ENCODE data around the gene SLC9A3.

The SLC9A3 gene

GRCh38 chr5:438481-438981 lies 85.7 kb downstream of the SLC9A3 start:
- Mint-ChIP-seq H3K9me3 (no peaks in the 10 kb centered on the region), H3K36me3 (peaks cover 3% of the 10 kb centered on the region), H3K27me3 (no peaks in the 10 kb centered on the region), H3K4me1 (peaks cover 21% of the 10 kb centered on the region), H3K4me3 (no peak overlapping the region), H3K27ac (no peak overlapping the region)
- CTCF ChIA-PET = interaction anchor here (1.1 to 1.8 kb wide), 2 partner anchors 10 to 250 kb away, joined by 3 to 4 read pairs; no protein-coding TSS in a partner anchor
- peak; percentile 15 for DNase-seq

- Mint-ChIP-seq H3K36me3 (no peaks in the 10 kb centered on the region), H3K4me1 (peaks cover 15% of the 10 kb centered on the region), H3K27me3 (no peaks in the 10 kb centered on the region), H3K9me3 (no peaks in the 10 kb centered on the region), H3K4me3 (no peak overlapping the region), H3K27ac (no peak overlapping the region)
- CTCF ChIA-PET = interaction anchor here (1.1 to 1.8 kb wide), 4 partner anchors 9 to 249 kb away, joined by 3 to 4 read pairs (median 4); no protein-coding TSS in a partner anchor
- no peak for DNase-seq
Measured at GRCh38 chr5:437281-437771, 86.9 kb downstream of the SLC9A3 start.

- CTCF ChIA-PET = interaction anchor here (1.1 to 1.8 kb wide), 3 partner anchors 10 to 248 kb away, joined by 3 to 4 read pairs (median 4); no protein-coding TSS in a partner anchor
- Mint-ChIP-seq H3K36me3 (no peaks in the 10 kb centered on the region), H3K9me3 (no peaks in the 10 kb centered on the region), H3K4me1 (peaks cover 8% of the 10 kb centered on the region), H3K27me3 (no peaks in the 10 kb centered on the region), H3K27ac (no peak overlapping the region), H3K4me3 (no peak overlapping the region)
- DNase-seq = no peak
Measured at GRCh38 chr5:436641-436975, 87.6 kb downstream of the SLC9A3 start.

GRCh38 chr5:435961-436640 lies 88.1 kb downstream of the SLC9A3 start:
- H3K36me3 Mint-ChIP-seq = no peaks in the 10 kb centered on the region
- H3K27me3 Mint-ChIP-seq = no peaks in the 10 kb centered on the region
- peaks cover 7% of the 10 kb centered on the region for H3K4me1 Mint-ChIP-seq
- CTCF ChIA-PET = interaction anchor here (0.8 to 1.7 kb wide), 4 partner anchors 10 to 120 kb away, joined by 3 to 6 read pairs (median 4); no protein-coding TSS in a partner anchor
- no peak for DNase-seq
- no peak overlapping the region for H3K4me3 Mint-ChIP-seq
- H3K9me3 Mint-ChIP-seq = no peaks in the 10 kb centered on the region
- no peak overlapping the region for H3K27ac Mint-ChIP-seq

GRCh38 chr5:435156-435790 lies 89.0 kb downstream of the SLC9A3 start:
- no peaks in the 10 kb centered on the region for H3K27me3 Mint-ChIP-seq
- no peak for DNase-seq
- CTCF ChIA-PET = interaction anchor here (0.6 to 1.7 kb wide), 4 partner anchors 11 to 260 kb away, joined by 3 to 6 read pairs (median 4); no protein-coding TSS in a partner anchor
- H3K36me3 Mint-ChIP-seq = no peaks in the 10 kb centered on the region
- no peak overlapping the region for H3K27ac Mint-ChIP-seq
- no peak overlapping the region for H3K4me3 Mint-ChIP-seq
- peaks cover 6% of the 10 kb centered on the region for H3K4me1 Mint-ChIP-seq
- no peaks in the 10 kb centered on the region for H3K9me3 Mint-ChIP-seq

- Mint-ChIP-seq H3K27ac (no peak overlapping the region), H3K4me3 (no peak overlapping the region), H3K36me3 (no peaks in the 10 kb centered on the region), H3K27me3 (no peaks in the 10 kb centered on the region), H3K9me3 (no peaks in the 10 kb centered on the region), H3K4me1 (peaks cover 5% of the 10 kb centered on the region)
- CTCF ChIA-PET = interaction anchor here (0.9 to 1.7 kb wide), 3 partner anchors 12 to 118 kb away, joined by 3 to 6 read pairs (median 3); no protein-coding TSS in a partner anchor
- no peak for DNase-seq
Measured at GRCh38 chr5:434443-435146, 89.7 kb downstream of the SLC9A3 start.

GRCh38 chr5:433836-434235 lies 90.4 kb downstream of the SLC9A3 start:
- peaks cover 5% of the 10 kb centered on the region for H3K4me1 Mint-ChIP-seq
- H3K27me3 Mint-ChIP-seq = no peaks in the 10 kb centered on the region
- no peak for DNase-seq
- H3K4me3 Mint-ChIP-seq = no peak overlapping the region
- no peak overlapping the region for H3K27ac Mint-ChIP-seq
- no peaks in the 10 kb centered on the region for H3K36me3 Mint-ChIP-seq
- CTCF ChIA-PET = interaction anchor here (0.9 to 1.3 kb wide), 2 partner anchors 13 to 116 kb away, joined by 3 read pairs; no protein-coding TSS in a partner anchor
- no peaks in the 10 kb centered on the region for H3K9me3 Mint-ChIP-seq

- CTCF ChIA-PET = interaction anchor here (1.2 to 5.7 kb wide), 2 partner anchors 13 to 116 kb away, joined by 3 to 46 read pairs; no protein-coding TSS in a partner anchor
- no peak for DNase-seq
- Mint-ChIP-seq H3K27ac (no peak overlapping the region), H3K27me3 (no peaks in the 10 kb centered on the region), H3K4me1 (peaks cover 5% of the 10 kb centered on the region), H3K9me3 (no peaks in the 10 kb centered on the region), H3K4me3 (no peak overlapping the region), H3K36me3 (no peaks in the 10 kb centered on the region)
Measured at GRCh38 chr5:432928-433791, 91.1 kb downstream of the SLC9A3 start.

- peaks cover 5% of the 10 kb centered on the region for H3K4me1 Mint-ChIP-seq
- H3K27ac Mint-ChIP-seq = no peak overlapping the region
- H3K4me3 Mint-ChIP-seq = no peak overlapping the region
- CTCF ChIA-PET = interaction anchor here (1.2 to 5.7 kb wide), 2 partner anchors 13 to 115 kb away, joined by 3 to 46 read pairs; no protein-coding TSS in a partner anchor
- no peak for DNase-seq
- H3K9me3 Mint-ChIP-seq = no peaks in the 10 kb centered on the region
- H3K36me3 Mint-ChIP-seq = no peaks in the 10 kb centered on the region
- no peaks in the 10 kb centered on the region for H3K27me3 Mint-ChIP-seq
Measured at GRCh38 chr5:432201-432927, 91.9 kb downstream of the SLC9A3 start.

- H3K4me3 Mint-ChIP-seq = no peak overlapping the region
- H3K4me1 Mint-ChIP-seq = peaks cover 5% of the 10 kb centered on the region
- no peaks in the 10 kb centered on the region for H3K9me3 Mint-ChIP-seq
- no peak for DNase-seq
- no peaks in the 10 kb centered on the region for H3K36me3 Mint-ChIP-seq
- H3K27ac Mint-ChIP-seq = no peak overlapping the region
- CTCF ChIA-PET = interaction anchor here (0.9 to 5.7 kb wide), 9 partner anchors 13 to 244 kb away, joined by 3 to 46 read pairs (median 6); partner anchors contain the start of gene AHRR
- no peaks in the 10 kb centered on the region for H3K27me3 Mint-ChIP-seq
Measured at GRCh38 chr5:431711-432050, 92.6 kb downstream of the SLC9A3 start.

- CTCF ChIA-PET = interaction anchor here (0.9 to 5.7 kb wide), 9 partner anchors 14 to 244 kb away, joined by 3 to 46 read pairs (median 6); partner anchors contain the start of gene AHRR
- Mint-ChIP-seq H3K27ac (no peak overlapping the region), H3K36me3 (no peaks in the 10 kb centered on the region), H3K4me1 (peaks cover 5% of the 10 kb centered on the region), H3K27me3 (no peaks in the 10 kb centered on the region), H3K4me3 (no peak overlapping the region), H3K9me3 (no peaks in the 10 kb centered on the region)
- DNase-seq = peak; percentile 69
Measured at GRCh38 chr5:431001-431710, 93.1 kb downstream of the SLC9A3 start.

GRCh38 chr5:430214-430925 lies 93.9 kb downstream of the SLC9A3 start:
- Mint-ChIP-seq H3K27ac (no peak overlapping the region), H3K36me3 (no peaks in the 10 kb centered on the region), H3K9me3 (no peaks in the 10 kb centered on the region), H3K4me1 (peaks cover 8% of the 10 kb centered on the region), H3K27me3 (no peaks in the 10 kb centered on the region), H3K4me3 (no peak overlapping the region)
- DNase-seq = no peak
- CTCF ChIA-PET = interaction anchor here (0.9 to 5.7 kb wide), 11 partner anchors 15 to 243 kb away, joined by 3 to 46 read pairs (median 4); partner anchors contain the start of gene AHRR
